ENCODE data around the gene ABCC3. TPM values are rescaled to one million over a fixed set of nuclear protein-coding genes. Genes with fewer than 3 reads are reported as not detected.
A peak's percentile ranks its signal among the peaks of the same experiment; 100 is the strongest.

ABCC3 gene
- total RNA-seq, 1 donor from 2014 or later, result 52.8 TPM

- DNase-seq (ENCODE audit: low spot score), result no peak
Measured at GRCh38 chr17:50682441-50682840, 47.8 kb downstream of the ABCC3 start.

DNA sequence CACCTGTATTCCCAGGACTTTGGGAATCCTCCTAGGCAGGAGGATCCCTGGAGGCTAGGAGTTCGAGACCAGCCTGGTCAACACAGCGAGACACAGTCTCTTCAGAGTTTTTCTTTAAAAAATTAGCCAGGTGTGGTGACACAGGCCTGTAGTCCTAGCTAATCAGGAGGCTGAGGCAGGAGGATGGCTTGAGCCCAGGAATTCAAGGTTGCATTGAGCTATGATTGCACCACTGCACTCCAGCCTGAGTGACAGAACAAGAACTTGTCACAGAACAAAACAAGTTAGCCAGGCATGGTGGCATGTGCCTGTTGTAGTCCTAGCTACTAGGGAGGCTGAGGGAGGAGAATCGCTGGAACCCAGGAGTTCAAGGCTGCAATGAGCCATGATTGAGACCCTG is 48.3 kb downstream of the ABCC3 start:
- DNase-seq (ENCODE audit: low spot score), result no peak

- DNase-seq (ENCODE audit: low spot score), result peak; percentile 89
Measured at GRCh38 chr17:50683434-50684287, 49.0 kb downstream of the ABCC3 start.

DNA sequence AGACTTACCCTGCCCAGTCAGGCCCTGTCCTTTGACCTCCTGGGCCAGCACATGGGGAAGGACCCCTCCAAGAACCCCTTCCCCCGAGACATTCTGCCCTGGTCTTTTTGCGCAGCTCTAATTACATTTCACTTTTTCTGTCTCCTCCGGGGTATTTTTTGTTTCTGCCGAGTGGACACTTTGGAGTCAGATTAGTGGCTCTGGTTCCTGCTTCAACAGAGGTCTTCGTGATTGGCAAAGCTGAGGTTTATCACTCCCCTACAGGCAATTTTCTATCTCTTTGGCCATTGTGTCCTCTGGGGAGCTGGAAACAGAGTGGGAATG is 49.6 kb downstream of the ABCC3 start:
- DNase-seq (ENCODE audit: low spot score), result no peak

- DNase-seq (ENCODE audit: low spot score), result no peak
Measured at GRCh38 chr17:50684612-50685333, 50.1 kb downstream of the ABCC3 start.

DNA sequence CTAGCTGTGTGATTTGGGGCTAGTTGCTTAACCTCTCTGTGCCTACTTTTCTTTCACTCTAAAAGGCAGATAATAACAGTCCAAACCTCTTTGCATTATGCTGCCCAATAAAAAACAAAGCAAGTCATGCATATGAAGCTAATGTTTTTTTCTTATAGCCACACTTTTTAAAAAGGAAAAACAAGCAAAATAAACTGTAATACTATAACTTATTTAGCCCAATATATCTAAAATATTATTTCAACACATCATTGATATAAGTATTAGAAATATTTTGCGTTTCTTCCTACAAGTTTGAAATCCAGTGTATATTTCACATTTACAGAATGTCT is 50.6 kb downstream of the ABCC3 start:
- DNase-seq (ENCODE audit: low spot score), result no peak

DNA sequence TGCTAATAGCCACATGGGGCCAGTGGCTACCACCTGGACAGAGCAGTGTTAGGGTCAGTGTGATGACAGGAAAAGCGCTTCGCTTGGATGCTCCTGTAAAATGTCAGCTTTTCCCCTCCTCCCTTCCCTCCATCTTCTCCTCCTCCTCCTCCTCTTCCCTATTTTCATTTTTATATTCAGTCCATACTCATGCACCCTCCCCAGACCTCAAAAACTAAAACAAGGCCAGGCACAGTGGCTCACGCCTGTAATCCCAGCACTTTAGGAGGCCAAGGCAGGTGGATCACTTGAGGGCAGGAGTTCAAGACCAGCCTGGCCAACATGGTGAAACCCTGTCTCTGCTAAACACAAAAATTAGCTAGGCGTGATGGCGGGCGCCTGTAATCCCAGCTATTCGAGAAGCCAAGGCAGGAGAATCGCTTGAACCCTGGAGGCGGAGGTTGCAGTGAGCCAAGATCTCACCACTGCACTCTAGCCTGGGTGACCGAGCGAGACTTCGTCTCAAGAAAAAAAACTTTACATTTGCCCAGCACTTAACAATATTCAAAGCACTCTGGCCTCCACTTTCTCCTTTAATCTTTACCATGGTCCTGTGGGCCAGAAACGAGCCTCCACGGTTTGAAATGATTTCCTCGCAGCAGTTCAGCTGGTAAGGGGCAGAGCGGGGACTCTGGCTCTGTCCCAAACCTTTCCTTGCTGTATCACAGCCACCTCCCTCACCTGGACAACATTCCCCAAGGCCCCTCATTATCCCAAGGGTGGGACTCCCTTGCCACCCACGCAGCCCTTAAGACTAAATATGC is 51.2 kb downstream of the ABCC3 start:
- no peak for DNase-seq (ENCODE audit: low spot score)

DNA sequence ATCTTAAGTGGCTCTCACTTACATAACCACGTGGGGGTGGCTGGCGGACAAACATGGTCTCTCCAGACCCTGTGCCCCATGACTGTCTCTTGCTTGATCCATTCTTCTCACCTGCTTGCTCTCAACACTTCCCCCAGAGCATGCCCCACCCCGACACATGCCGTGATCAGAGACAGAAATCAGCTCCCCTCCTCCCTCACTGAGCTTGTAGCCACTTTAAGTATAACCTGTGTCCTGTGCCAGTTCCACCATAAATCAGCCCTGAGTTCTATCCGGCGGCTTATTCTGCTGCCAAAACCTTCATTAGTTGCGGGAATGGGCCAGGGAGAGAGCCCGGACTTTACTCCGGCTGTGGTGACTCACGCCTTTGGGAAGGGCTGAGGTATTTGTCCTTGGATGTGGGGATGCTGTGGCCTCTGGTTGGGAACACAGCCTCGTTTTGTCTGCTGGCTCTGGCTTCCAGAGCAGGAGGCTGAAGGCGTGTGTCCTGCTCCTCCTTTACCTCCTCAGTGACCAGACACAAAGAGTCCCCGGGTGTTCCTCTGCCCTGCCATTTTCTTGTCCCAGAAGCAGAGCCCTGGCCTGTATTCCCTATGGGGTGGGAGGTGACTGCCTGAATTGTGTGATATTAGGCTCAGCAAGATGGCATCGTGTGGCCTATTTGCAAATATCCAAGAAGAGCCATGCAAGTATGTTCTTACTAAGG is 52.0 kb downstream of the ABCC3 start:
- DNase-seq (ENCODE audit: low spot score), result no peak

DNA sequence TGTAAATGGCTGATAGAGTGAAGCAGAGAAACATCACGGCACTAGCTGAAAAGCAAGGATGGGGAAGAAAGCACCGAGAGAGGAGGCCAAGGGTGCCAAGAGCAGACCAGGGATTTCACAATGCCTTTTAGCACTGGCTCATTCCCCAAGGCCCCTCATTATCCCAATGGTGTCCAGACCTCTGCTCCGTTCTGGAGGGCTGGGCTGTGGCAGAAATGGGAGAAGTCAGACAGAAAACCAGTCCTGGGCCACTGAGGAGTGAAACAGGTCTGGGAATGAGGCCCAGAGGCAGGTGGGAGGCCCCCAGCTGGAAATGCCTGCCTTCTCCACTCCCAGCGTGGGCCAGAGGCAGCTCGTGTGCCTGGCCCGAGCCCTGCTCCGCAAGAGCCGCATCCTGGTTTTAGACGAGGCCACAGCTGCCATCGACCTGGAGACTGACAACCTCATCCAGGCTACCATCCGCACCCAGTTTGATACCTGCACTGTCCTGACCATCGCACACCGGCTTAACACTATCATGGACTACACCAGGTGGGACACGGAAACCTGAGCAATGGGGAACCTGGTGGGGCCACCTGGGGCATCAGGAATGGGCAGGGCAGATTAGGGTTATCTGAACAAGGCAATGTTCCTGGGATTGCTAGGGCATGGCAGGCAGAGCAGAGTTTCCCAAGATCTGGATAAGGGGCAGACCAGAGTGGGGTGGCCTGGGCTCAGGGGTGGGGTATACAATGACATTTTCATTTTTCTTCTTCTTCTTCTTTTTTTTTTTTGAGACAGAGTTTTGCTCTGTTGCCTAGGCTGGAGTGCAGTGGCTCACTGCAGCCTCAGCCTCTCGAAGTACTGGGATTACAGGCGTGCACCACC is 52.8 kb downstream of the ABCC3 start:
- no peak for DNase-seq (ENCODE audit: low spot score)

GRCh38 chr17:50688245-50688644 is 53.6 kb downstream of the ABCC3 start:
- no peak for DNase-seq (ENCODE audit: low spot score)

- no peak for DNase-seq (ENCODE audit: low spot score)
Measured at GRCh38 chr17:50689251-50689650, 54.6 kb downstream of the ABCC3 start.

DNA sequence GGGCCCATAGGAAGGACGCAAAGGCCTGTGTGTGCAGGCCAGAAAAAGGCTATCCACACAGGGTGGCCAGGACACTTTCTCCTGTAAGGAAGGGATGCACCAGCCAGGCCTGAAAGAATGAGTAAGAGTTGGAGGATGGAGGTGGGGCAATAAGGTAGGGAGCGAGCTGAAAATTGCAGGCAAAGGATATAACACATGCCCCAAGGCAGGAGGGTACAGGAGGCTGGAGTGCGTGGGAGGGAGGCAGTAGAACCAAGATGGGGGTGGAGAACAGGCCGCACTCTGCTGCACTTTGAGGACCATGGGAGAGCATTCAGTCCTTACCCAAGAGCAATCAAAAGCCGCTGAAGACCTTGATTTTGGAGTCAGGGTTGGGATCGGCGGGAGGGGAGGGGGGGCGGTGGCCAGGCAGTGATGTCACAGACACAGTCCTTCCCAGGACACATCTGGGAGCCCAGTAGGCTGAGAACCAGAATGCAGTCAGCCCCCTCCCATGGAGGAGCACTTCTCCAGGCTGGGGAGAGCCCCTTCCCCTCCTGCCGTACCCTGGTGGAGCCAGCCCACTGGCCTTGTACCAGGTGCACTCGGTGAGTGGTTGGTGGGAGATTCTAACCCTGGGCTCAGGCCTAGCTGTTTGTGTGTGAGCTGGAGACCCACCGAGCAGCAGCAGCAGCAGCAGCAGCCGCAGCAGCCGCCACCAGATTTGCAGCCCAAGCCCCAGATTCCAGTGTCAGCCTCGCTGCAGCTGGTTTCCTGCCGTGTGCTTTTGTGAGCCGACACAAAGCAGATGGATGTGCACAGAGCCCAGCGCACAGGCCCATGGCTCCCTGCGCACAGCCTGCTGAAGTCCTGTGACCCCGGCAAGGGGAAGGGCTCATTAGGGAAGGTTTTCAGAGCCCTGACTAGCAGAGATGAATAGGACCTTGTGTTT is 55.5 kb downstream of the ABCC3 start:
- DNase-seq (ENCODE audit: low spot score), result no peak

GRCh38 chr17:50690887-50691549 is 56.3 kb downstream of the ABCC3 start:
- DNase-seq (ENCODE audit: low spot score), result no peak

GRCh38 chr17:50691550-50692447 is 57.1 kb downstream of the ABCC3 start:
- DNase-seq (ENCODE audit: low spot score), result no peak

GRCh38 chr17:50692448-50693035 is 57.9 kb downstream of the ABCC3 start:
- no peak for DNase-seq (ENCODE audit: low spot score)

DNA sequence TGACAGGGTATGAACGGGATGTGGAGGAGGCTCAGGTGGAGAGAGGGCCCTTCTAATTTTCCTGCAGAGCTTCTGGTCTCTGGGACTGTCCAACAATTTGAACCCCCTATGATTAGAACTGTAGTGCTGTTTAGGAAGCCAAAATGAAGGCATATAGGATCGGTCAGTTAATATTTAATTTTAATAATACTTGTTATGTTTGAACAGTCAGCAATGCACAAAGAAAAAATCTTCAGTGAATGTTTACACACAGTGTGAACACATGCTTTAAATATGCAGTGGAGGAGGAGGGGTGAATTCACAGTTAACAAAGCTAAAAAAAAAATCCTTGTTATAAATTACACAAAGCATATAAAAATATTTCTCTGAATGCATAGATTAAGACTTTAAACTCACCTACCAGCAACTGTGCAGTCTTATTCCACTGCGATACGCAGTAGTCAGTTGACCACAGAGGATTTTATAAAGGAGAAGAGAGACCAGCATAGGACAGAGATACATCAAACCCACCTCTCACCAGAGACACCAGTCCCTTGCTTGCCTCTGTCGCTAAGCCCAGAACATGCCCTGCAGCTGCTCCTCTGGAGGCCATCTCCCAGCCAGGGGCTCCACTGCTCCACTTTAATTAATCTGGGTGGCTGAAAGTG is 58.5 kb downstream of the ABCC3 start:
- no peak for DNase-seq (ENCODE audit: low spot score)

DNA sequence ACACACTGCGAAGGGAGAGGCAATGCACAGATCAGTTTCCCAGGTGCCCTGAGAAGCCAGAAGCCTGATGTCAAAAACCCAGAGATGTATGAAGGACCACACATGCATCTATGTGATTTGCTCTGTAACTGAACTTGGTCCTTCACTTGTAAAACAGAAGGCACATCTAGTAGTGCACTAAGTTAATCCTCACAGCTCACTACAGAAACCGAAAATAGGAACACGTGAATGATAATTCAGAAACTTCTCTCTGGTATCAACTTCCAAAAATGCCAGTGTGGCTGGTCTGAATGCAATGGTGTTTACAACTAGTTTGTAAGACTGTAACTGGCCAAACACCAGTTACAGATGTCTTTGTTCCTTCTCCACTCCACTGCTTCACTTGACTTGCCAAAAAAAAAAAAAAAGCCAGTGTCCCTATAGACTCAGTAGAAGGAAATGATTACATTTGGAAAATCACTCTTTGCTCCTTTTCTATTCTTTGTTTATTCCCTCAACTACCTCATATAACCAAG is 61.7 kb downstream of the ABCC3 start:
- DNase-seq (ENCODE audit: low spot score), result no peak

All from mesenteric fat pad (tissue), 1 donor.